GM12872 (cell line): ENCODE results near the gene SLC13A4.

ENCODE experiments used
- CTCF ChIP-seq: IDR thresholded peaks from 3 replicates; pipeline ENCODE4 v1.5.1; 2011; ENCODE audit warnings: low read depth, mild to moderate bottlenecking, low read length, moderate library complexity; ENCODE audit not compliant: insufficient read depth

SLC13A4 gene

GRCh38 chr7:135745703-135746312 lies 17.8 kb upstream of the SLC13A4 start:
- no peak for TF ChIP-seq CTCF

GRCh38 chr7:135744938-135745702 lies 17.1 kb upstream of the SLC13A4 start:
- no peak for TF ChIP-seq CTCF

GRCh38 chr7:135743907-135744731 lies 16.1 kb upstream of the SLC13A4 start:
- no peak for TF ChIP-seq CTCF

- no peak for TF ChIP-seq CTCF
Measured at GRCh38 chr7:135742371-135742770, 14.4 kb upstream of the SLC13A4 start.

- no peak for TF ChIP-seq CTCF
Measured at GRCh38 chr7:135741905-135742304, 13.9 kb upstream of the SLC13A4 start.

GRCh38 chr7:135740889-135741288 lies 12.9 kb upstream of the SLC13A4 start:
- TF ChIP-seq CTCF = no peak

GRCh38 chr7:135736586-135737305 lies 8.8 kb upstream of the SLC13A4 start:
- no peak for TF ChIP-seq CTCF
